Activated B cell treated with CpG ODN at 0.5 μM for 24 hours (primary cell): Measurements from ENCODE around the gene LRRC47. TPM values are rescaled to one million over a fixed set of nuclear protein-coding genes. Genes with fewer than 3 reads are reported as not detected.
"Not testable (repeated sequence)": the region's sequence is repeated elsewhere in the genome, so short reads cannot be mapped to it uniquely, and the experiment has no call there.

Experiments
- ATAC-seq: fragments of 200-7000 bp; cut with Tn5 transposase; one replicate; pipeline ENCODE4 v1.10.0; 2021; ENCODE audit warnings: low read depth, mild to moderate bottlenecking, moderate library complexity
- CTCF ChIA-PET: fragments of 350-600 bp; sonication (Branson Sonifier 250); formaldehyde crosslinking; loops from one replicate; lab custom pipeline; 2021; ENCODE audit warnings: antibody characterized with exemption; lab: Charles Lee
- POLR2A ChIA-PET: fragments of 350-600 bp; sonication (Branson Sonifier 250); formaldehyde crosslinking; loops from one replicate; lab custom pipeline; 2021; ENCODE audit warnings: antibody characterized with exemption; lab: Charles Lee
- DNase-seq: peaks from one replicate; pipeline ENCODE4 v3.0.0; 2022
- H3K27ac Mint-ChIP-seq: one replicate; pipeline ENCODE4 v1.8.0; 2020; ENCODE audit warnings: mixed read lengths
- H3K27me3 Mint-ChIP-seq: one replicate; pipeline ENCODE4 v1.8.0; 2021; ENCODE audit warnings: mixed read lengths
- H3K36me3 Mint-ChIP-seq: one replicate; pipeline ENCODE4 v1.8.0; 2021; ENCODE audit warnings: low read depth, mixed read lengths
- H3K4me1 Mint-ChIP-seq: one replicate; pipeline ENCODE4 v1.8.0; 2021; ENCODE audit warnings: mixed read lengths
- H3K4me3 Mint-ChIP-seq: one replicate; pipeline ENCODE4 v1.8.0; 2020; ENCODE audit warnings: mild to moderate bottlenecking, mixed read lengths
- H3K9me3 Mint-ChIP-seq: one replicate; pipeline ENCODE4 v1.8.0; 2020; ENCODE audit warnings: mixed read lengths
- intact Hi-C: fragments of 100-400 bp; cut with micrococcal nuclease; formaldehyde crosslinking; loops from one replicate; pipeline ENCODE4 v1.15.1; 2024
- total RNA-seq: library from RNA; stranded (reverse); gene quantifications from 2 replicates; pipeline ENCODE4 v1.2.3, GENCODE V29; 2022
- TF ChIP-seq, protein P1 (sequence below): fragments of 200-600 bp; IDR thresholded peaks from one replicate; pipeline ENCODE4 v1.8.0; 2022; ENCODE audit warnings: antibody characterized with exemption, mild to moderate bottlenecking

Gene LRRC47
- total RNA-seq, 1 donor from 2014 or later = 43.3 TPM

- TF ChIP-seq, protein P1, sequence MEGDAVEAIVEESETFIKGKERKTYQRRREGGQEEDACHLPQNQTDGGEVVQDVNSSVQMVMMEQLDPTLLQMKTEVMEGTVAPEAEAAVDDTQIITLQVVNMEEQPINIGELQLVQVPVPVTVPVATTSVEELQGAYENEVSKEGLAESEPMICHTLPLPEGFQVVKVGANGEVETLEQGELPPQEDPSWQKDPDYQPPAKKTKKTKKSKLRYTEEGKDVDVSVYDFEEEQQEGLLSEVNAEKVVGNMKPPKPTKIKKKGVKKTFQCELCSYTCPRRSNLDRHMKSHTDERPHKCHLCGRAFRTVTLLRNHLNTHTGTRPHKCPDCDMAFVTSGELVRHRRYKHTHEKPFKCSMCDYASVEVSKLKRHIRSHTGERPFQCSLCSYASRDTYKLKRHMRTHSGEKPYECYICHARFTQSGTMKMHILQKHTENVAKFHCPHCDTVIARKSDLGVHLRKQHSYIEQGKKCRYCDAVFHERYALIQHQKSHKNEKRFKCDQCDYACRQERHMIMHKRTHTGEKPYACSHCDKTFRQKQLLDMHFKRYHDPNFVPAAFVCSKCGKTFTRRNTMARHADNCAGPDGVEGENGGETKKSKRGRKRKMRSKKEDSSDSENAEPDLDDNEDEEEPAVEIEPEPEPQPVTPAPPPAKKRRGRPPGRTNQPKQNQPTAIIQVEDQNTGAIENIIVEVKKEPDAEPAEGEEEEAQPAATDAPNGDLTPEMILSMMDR = no peak
- intact Hi-C loops = no loop called here
- Mint-ChIP-seq H3K4me1 (no peaks in the 10 kb centered on the region), H3K27me3 (no peaks in the 10 kb centered on the region), H3K36me3 (peaks cover 62% of the 10 kb centered on the region), H3K4me3 (no peak overlapping the region), H3K27ac (no peak overlapping the region), H3K9me3 (no peaks in the 10 kb centered on the region)
- POLR2A ChIA-PET = no interaction called here
- CTCF ChIA-PET = no interaction called here
- DNase-seq (no peak), ATAC-seq (no peak)
Measured at GRCh38 chr1:3817138-3817740, 20.9 kb upstream of the LRRC47 start.

GRCh38 chr1:3816331-3817137, 20.2 kb upstream of the LRRC47 start:
- Mint-ChIP-seq H3K4me1 (no peaks in the 10 kb centered on the region), H3K9me3 (no peaks in the 10 kb centered on the region), H3K36me3 (peaks cover 55% of the 10 kb centered on the region), H3K27ac (no peak overlapping the region), H3K27me3 (no peaks in the 10 kb centered on the region), H3K4me3 (no peak overlapping the region)
- ChIA-PET POLR2A (no interaction called here), CTCF (no interaction called here)
- TF ChIP-seq, protein P1 = no peak
- ATAC-seq (no peak), DNase-seq (no peak)
- intact Hi-C loops = no loop called here

- H3K27me3 Mint-ChIP-seq = peaks cover 3% of the 10 kb centered on the region
- no peak overlapping the region for H3K27ac Mint-ChIP-seq
- ATAC-seq (no peak), DNase-seq (no peak)
- intact Hi-C loops = no loop called here
- H3K9me3 Mint-ChIP-seq = no peaks in the 10 kb centered on the region
- H3K4me3 Mint-ChIP-seq = no peak overlapping the region
- H3K4me1 Mint-ChIP-seq = no peaks in the 10 kb centered on the region
- ChIA-PET CTCF (no interaction called here), POLR2A (no interaction called here)
- TF ChIP-seq, protein P1 = no peak
- peaks cover 40% of the 10 kb centered on the region for H3K36me3 Mint-ChIP-seq
Measured at GRCh38 chr1:3814771-3815561, 18.7 kb upstream of the LRRC47 start.

GRCh38 chr1:3814065-3814464, 17.8 kb upstream of the LRRC47 start:
- TF ChIP-seq, protein P1 = no peak
- intact Hi-C loops = no loop called here
- Mint-ChIP-seq H3K9me3 (no peaks in the 10 kb centered on the region), H3K4me1 (no peaks in the 10 kb centered on the region), H3K36me3 (peaks cover 32% of the 10 kb centered on the region), H3K27me3 (peaks cover 3% of the 10 kb centered on the region), H3K27ac (no peak overlapping the region), H3K4me3 (no peak overlapping the region)
- DNase-seq = no peak
- ATAC-seq = no peak
- ChIA-PET POLR2A (interaction anchor here (0.7 kb wide), 1 partner anchor 1034 kb away, joined by 3 read pairs; no protein-coding TSS in a partner anchor), CTCF (no interaction called here)

- Mint-ChIP-seq H3K4me3 (no peak overlapping the region), H3K27me3 (peaks cover 5% of the 10 kb centered on the region), H3K27ac (no peak overlapping the region), H3K36me3 (peaks cover 25% of the 10 kb centered on the region), H3K4me1 (no peaks in the 10 kb centered on the region), H3K9me3 (no peaks in the 10 kb centered on the region)
- intact Hi-C loops = no loop called here
- TF ChIP-seq, protein P1 = no peak
- POLR2A ChIA-PET = no interaction called here
- ATAC-seq (no peak), DNase-seq (no peak)
- CTCF ChIA-PET = no interaction called here
Measured at GRCh38 chr1:3811595-3811911, 15.3 kb upstream of the LRRC47 start.

DNA sequence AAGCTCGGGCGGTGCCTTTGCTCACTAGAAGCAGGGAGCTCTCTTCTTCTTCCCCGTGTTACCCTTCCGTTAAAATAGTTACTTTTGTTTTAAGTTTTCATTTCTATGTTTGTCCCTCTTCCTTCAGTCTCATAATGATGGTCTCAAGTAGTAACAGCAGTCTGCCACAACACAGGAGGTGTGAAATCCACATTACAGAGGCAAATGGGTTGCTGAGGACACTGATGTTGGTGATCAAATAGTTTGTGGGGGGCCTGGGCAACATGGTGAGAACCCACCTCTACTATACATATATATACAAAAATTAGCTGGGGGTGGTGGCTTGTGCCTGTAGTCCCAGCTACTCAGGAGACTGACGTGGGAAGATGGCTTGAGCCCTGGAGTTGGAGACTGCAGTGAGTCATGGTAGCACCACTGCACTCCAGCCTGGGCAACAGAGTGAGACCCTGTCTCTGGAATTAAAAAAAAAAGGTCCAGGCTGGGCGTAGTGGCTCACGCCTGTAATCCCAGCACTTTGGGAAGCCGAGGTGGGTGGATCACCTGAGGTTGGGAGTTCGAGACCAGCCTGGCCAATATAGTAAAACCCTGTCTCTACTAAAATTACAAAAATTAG, 14.0 kb upstream of the LRRC47 start:
- H3K27ac Mint-ChIP-seq, ATAC-seq, POLR2A ChIA-PET, H3K4me3 Mint-ChIP-seq, H3K27me3 Mint-ChIP-seq, H3K4me1 Mint-ChIP-seq, DNase-seq, intact Hi-C loops, CTCF ChIA-PET, H3K9me3 Mint-ChIP-seq: not testable (repeated sequence)
- peaks cover 16% of the 10 kb centered on the region for H3K36me3 Mint-ChIP-seq
